ENCODE measurements around the gene B3GNT9. TPM values are rescaled to one million over a fixed set of nuclear protein-coding genes. Genes with fewer than 3 reads are reported as not detected.

B3GNT9 gene
- total and polyA plus RNA-seq, 2 donors from 2014 or later = 12.1 to 16.7 TPM

- Histone ChIP-seq H3K9me3 (ENCODE audit: control insufficient read depth in 2 of 3, insufficient read depth in 1 of 3, low read length in 3 of 3) (no peaks in the 10 kb centered on the region), H3K27me3 (ENCODE audit: control insufficient read depth, insufficient read depth, low read length) (peaks cover 47% of the 10 kb centered on the region), H3K9ac (ENCODE audit: low read length in 3 of 3) (no peak overlapping the region), H3K27ac (ENCODE audit: low read depth in 2 of 2, low read length in 2 of 2) (no peak overlapping the region), H3K4me3 (ENCODE audit: low read length in 3 of 3) (no peak overlapping the region), H3K4me1 (ENCODE audit: control insufficient read depth in 2 of 3, insufficient read depth in 2 of 3, low read depth in 1 of 3, low read length in 3 of 3) (peaks cover 0 to 24% (median 6%) of the 10 kb centered on the region in 3 donors), H3K36me3 (ENCODE audit: control insufficient read depth in 2 of 3, insufficient read depth in 3 of 3, low read length in 3 of 3) (no peaks in the 10 kb centered on the region)
- no peak for FAIRE-seq
- DNase-seq = peak in 1 of 5 donors; percentile 15
- intact Hi-C loops (cut with DNase I) = no loop called here
- TF ChIP-seq, protein P1, sequence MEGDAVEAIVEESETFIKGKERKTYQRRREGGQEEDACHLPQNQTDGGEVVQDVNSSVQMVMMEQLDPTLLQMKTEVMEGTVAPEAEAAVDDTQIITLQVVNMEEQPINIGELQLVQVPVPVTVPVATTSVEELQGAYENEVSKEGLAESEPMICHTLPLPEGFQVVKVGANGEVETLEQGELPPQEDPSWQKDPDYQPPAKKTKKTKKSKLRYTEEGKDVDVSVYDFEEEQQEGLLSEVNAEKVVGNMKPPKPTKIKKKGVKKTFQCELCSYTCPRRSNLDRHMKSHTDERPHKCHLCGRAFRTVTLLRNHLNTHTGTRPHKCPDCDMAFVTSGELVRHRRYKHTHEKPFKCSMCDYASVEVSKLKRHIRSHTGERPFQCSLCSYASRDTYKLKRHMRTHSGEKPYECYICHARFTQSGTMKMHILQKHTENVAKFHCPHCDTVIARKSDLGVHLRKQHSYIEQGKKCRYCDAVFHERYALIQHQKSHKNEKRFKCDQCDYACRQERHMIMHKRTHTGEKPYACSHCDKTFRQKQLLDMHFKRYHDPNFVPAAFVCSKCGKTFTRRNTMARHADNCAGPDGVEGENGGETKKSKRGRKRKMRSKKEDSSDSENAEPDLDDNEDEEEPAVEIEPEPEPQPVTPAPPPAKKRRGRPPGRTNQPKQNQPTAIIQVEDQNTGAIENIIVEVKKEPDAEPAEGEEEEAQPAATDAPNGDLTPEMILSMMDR (IDR thresholded peaks at IDR 0.05; ENCODE audit: borderline replicate concordance, extremely low read depth, insufficient read depth) = no peak
Measured at GRCh38 chr16:67157106-67157748, 6.4 kb upstream of the B3GNT9 start.

DNA sequence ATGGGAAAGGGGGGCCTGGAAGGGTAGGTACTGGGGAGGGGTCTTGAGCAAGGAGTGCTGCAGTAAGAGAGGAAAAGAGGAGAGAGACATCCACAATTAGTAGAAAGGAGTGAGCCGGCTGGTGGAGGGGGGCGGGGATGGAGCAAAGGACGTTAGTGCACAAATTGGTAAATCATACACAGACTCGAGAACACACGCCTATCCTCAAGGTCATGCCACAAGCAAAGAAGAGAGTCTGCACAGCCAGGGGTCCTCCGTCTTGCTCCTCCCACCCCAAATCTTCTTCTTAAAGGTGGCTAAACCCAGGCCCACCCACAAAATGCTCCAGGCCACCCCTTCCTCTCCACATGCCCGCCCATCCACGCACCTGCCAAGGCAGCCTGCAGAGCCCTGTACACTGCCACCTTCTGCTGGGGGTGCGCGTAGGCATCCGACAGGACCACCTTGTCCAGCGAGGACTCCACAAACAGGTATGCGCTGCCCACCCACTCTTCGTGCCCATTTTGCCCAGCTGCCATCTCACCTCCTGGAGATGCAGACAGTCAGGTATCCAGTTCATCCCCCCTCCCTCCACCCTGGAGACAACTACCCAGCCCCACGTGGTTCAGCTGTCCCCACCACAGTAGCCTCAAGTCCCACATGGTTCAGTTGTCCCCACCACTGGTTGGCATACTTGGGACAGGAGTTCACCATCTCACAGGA lies 5.5 kb upstream of the B3GNT9 start:
- H3K27ac ChIP-seq (ENCODE audit: low read depth in 2 of 2, low read length in 2 of 2) = no peak overlapping the region
- DNase-seq (peak in 2 of 5 donors; percentile 61 to 67), FAIRE-seq (no peak)
- TF ChIP-seq, protein P1 (IDR thresholded peaks at IDR 0.05; ENCODE audit: borderline replicate concordance, extremely low read depth, insufficient read depth) = no peak
- peaks cover 0 to 25% (median 4%) of the 10 kb centered on the region in 3 donors for H3K4me1 ChIP-seq (ENCODE audit: control insufficient read depth in 2 of 3, insufficient read depth in 2 of 3, low read depth in 1 of 3, low read length in 3 of 3)
- H3K9ac ChIP-seq (ENCODE audit: low read length in 3 of 3) = no peak overlapping the region
- no peaks in the 10 kb centered on the region for H3K9me3 ChIP-seq (ENCODE audit: control insufficient read depth in 2 of 3, insufficient read depth in 1 of 3, low read length in 3 of 3)
- H3K27me3 ChIP-seq (ENCODE audit: control insufficient read depth, insufficient read depth, low read length) = peaks cover 38% of the 10 kb centered on the region
- peak overlapping the region in 1 of 3 donors; percentile 5 for H3K4me3 ChIP-seq (ENCODE audit: low read length in 3 of 3)
- intact Hi-C loops (cut with DNase I) = no loop called here
- no peaks in the 10 kb centered on the region for H3K36me3 ChIP-seq (ENCODE audit: control insufficient read depth in 2 of 3, insufficient read depth in 3 of 3, low read length in 3 of 3)

- DNase-seq = peak; percentile 78 to 91 (median 88)
- no peak overlapping the region for H3K27ac ChIP-seq (ENCODE audit: low read depth in 2 of 2, low read length in 2 of 2)
- peaks cover 35% of the 10 kb centered on the region for H3K27me3 ChIP-seq (ENCODE audit: control insufficient read depth, insufficient read depth, low read length)
- TF ChIP-seq, protein P1 (IDR thresholded peaks at IDR 0.05; ENCODE audit: borderline replicate concordance, extremely low read depth, insufficient read depth) = peak; percentile 98
- no peaks in the 10 kb centered on the region for H3K36me3 ChIP-seq (ENCODE audit: control insufficient read depth in 2 of 3, insufficient read depth in 3 of 3, low read length in 3 of 3)
- peaks cover 0 to 28% (median 0%) of the 10 kb centered on the region in 3 donors for H3K4me1 ChIP-seq (ENCODE audit: control insufficient read depth in 2 of 3, insufficient read depth in 2 of 3, low read depth in 1 of 3, low read length in 3 of 3)
- intact Hi-C loops (cut with DNase I) = no loop called here
- no peaks in the 10 kb centered on the region for H3K9me3 ChIP-seq (ENCODE audit: control insufficient read depth in 2 of 3, insufficient read depth in 1 of 3, low read length in 3 of 3)
- H3K9ac ChIP-seq (ENCODE audit: low read length in 3 of 3) = no peak overlapping the region
- FAIRE-seq = no peak
- peak overlapping the region in 1 of 3 donors; percentile 5 for H3K4me3 ChIP-seq (ENCODE audit: low read length in 3 of 3)
Measured at GRCh38 chr16:67155295-67156142, 4.7 kb upstream of the B3GNT9 start.

Measured in kidney (tissue), 14 donors.